ENCODE data around the gene OBSCN.
"Not testable (repeated sequence)": the region's sequence is repeated elsewhere in the genome, so short reads cannot be mapped to it uniquely, and the experiment has no call there.

The OBSCN gene

GRCh38 chr1:228169345-228169744 lies 38.5 kb upstream of the OBSCN start:
- DNase-seq (ENCODE audit: low read depth in 3 of 3): no peak

DNA sequence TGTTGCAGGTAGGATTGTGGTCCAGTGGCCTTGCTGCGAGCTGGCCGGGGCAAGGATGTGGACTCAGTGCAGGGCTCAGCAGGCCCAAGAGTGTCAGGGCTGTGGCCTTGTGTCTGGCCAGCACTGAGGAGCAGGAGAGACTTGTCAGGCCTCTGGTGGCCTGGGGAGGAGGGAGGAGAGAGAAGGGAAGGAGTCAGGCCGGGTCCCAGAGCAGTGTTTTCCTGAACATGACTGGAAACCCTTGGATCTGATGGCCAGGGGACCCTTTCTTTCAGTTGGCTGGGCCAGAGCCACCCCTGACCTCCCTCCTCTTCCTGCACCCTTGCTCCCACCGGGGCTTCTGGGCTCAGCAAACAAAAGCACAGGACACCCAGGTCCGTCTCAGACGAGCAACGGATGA lies 37.2 kb upstream of the OBSCN start:
- no peak for DNase-seq (ENCODE audit: low read depth in 3 of 3)

DNA sequence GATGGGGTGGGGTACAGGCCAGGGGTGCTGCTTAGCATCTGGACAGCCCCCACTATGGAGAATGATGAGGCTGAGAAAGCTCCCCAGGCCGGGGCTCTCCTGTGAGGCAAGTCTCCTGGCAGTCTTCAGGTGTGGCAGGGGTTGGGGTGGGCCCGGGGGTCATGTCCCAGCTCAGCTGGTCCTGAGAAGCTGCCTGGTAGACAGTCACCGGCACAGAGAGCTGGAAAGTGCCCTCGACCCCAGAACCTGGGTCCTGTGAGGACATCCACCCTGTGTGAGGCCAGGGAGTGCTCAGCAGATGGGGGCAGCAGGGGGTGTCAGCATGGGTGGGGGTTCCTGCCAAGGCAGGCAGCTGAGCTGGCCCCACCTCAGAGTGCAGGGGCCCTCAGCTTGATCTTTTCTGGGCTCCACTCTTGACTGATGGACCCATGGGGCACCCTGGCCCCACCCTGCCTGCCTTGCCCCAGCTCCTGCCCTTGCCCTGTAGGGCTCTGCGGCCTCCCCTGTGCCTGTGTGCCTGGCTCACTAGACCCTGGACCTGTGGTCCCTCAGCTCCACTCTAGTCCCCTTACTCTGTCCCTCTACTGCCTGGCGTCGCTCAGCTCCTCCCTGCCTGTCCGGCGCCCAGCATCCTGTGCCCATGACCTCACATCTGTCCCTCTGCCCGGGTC lies 36.5 kb upstream of the OBSCN start:
- no peak for DNase-seq (ENCODE audit: low read depth in 3 of 3)

DNA sequence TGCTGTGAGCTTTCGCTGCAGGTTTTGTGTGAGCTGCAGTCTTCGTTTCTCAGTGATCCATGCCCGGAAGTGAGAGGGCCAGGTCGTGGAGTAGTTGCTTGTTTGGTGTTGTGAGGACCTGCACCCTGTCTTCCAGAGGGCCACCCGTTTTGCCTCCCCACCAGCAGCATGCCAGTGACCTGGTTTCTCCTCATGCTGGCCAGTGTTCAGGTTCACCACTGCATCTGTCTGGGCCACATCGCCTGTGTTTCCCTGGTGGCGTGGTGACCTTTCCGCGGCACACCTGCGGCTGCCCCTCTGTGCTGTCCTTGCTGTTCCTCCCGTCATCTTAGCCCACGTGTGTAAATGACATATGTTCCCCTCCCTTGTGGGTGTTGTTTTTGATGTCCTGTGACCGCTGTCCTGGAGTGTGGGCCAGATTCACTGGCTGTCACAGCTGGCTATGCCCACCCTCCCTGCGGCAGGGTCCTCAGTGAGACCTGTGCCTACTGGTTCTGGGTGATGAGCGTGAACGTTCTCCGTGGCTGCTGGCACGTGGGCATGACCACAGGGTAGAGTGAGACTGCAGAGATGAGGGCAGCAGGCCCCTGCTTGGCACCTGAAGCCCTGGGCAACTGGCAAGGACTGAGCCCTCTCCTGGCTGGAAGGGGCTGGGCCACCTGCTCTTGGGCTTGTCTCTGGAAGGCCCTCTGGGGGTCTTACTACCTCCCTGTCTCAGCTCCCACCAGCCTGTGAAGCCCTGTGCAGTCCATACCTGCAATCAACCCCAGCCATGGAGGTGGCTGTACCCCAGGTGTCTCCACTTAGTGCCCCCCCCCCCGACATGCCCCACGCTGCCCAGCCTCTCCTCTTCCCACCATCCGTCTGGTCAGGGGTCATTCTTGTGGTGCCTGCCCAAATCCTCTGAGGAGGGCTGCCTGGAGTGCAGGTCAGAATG lies 35.0 kb upstream of the OBSCN start:
- DNase-seq (ENCODE audit: low read depth in 3 of 3): no peak

DNA sequence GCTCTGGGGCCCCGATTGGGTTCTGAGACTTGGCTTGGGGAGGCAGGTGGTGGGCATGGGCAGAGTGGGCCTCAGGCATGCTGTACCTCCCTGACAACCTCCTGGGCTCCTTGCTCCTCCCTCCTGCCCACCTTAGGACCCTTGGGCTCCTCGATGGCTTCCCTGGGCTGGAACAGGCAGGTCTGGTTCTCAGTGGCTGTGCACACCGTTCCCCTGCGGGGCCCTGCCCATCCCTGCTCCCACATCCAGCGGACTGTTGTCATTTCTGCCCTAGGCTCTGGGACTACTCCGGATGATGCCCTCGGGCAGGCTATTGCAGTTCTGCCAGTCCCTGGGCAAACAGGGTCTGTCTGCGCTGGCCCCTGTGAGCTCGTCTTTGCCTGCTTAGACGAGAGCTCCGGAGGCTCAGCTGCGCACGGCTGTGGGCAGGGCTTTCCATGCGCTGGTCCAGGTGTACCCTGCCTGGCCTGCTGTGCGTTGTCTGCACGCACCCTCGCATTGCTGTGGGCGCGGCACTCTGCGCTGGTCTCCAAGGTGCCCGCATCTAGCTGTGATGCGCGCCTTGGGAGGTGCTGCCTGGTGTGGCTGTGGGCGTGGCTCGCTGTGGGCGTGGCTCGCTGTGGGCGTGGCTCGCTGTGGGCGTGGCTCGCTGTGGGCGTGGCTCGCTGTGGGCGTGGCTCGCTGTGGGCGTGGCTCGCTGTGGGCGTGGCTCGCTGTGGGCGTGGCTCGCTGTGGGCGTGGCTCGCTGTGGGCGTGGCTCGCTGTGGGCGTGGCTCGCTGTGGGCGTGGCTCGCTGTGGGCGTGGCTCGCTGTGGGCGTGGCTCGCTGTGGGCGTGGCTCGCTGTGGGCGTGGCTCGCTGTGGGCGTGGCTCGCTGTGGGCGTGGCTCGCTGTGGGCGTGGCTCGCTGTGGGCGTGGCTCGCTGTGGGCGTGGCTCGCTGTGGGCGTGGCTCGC lies 34.0 kb upstream of the OBSCN start:
- DNase-seq (ENCODE audit: low read depth in 3 of 3): not testable (repeated sequence)

GRCh38 chr1:228174482-228175315 lies 33.1 kb upstream of the OBSCN start:
- no peak for DNase-seq (ENCODE audit: low read depth in 3 of 3)

DNA sequence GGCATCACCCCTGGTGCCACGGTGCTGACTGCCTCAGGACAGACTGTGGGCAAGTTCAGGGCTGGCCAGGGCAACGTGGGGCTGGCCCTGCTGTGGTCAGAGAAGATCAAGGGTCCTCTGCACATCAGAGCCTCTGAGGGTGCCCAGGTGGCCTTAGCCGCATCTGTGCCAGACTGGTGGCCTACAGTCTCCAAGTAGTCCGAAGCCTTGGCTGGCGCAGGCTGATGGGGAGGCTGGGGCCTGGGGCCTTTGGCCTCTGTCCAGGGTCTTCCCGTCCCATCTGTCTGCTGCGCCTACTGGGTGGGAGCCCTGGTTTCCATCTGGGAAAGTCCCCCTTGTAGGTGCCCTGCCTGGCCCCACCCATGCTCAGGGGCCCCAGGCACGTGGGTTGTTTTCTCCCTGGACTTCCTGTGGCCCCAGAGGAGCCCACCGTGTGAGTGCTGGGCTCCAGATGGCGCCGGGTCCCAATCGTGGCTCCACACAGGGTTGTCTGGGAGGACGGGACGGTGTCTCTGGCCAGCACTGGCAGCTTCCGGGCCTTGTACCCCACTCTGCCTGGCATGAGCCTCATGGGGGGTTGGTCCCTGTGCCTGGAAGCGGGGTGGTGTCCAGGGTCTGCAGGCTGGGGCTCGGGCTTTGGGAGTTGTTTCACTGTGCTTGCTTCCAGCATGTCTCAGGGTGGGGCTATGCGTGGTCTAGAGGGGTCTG lies 32.4 kb upstream of the OBSCN start:
- DNase-seq (ENCODE audit: low read depth in 3 of 3): no peak

- DNase-seq (ENCODE audit: low read depth in 3 of 3): no peak
Observed at GRCh38 chr1:228176024-228176395, 31.8 kb upstream of the OBSCN start.

- DNase-seq (ENCODE audit: low read depth in 3 of 3): no peak
Observed at GRCh38 chr1:228176461-228177182, 31.2 kb upstream of the OBSCN start.

- DNase-seq (ENCODE audit: low read depth in 3 of 3): no peak
Observed at GRCh38 chr1:228177183-228177475, 30.7 kb upstream of the OBSCN start.

- no peak for DNase-seq (ENCODE audit: low read depth in 3 of 3)
Observed at GRCh38 chr1:228177721-228178710, 29.8 kb upstream of the OBSCN start.

DNA sequence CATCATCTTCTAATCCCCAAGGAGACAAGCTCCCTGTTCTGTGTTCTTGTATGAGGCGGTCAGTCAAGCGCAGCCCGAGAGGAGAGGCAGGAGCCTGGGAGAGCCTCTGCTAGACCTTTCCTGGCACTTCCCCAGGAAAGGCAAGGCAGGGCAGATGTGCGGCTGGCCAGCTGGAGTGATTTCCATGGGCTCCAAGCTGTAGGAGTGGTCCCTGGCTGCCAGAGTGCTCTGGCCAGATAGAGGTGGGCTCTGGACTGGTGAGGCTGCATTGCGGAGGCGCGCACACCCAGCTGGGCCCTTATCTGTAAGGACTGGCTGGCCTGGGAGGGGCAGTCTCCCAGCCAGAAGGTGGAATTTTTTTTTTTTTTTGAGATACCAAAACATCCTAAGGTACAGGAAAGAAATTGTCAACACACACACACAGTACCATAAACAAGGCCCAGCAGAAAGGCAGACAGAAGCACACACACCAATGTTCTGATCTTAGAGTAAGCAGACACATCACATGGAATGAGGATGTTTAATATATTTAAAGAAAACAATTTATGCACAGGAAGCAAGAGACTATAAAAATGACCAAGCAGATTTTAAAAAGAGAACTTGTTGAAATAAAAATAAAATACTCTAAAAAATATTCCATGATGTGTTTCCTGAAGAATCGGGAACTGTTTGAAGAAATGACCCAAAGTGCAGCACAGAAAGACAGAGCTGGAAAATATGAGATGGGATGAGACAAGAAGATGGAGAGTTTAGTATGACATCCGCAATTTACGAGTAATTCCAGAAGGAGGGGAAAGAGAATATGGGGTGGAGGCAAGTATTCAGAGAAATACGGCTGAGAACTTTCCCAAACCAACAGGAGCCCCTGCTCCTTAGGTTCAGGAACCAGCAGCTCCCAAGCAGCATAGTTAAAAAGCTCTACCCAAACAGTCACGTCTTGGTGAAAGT lies 28.8 kb upstream of the OBSCN start:
- DNase-seq (ENCODE audit: low read depth in 3 of 3): no peak

DNA sequence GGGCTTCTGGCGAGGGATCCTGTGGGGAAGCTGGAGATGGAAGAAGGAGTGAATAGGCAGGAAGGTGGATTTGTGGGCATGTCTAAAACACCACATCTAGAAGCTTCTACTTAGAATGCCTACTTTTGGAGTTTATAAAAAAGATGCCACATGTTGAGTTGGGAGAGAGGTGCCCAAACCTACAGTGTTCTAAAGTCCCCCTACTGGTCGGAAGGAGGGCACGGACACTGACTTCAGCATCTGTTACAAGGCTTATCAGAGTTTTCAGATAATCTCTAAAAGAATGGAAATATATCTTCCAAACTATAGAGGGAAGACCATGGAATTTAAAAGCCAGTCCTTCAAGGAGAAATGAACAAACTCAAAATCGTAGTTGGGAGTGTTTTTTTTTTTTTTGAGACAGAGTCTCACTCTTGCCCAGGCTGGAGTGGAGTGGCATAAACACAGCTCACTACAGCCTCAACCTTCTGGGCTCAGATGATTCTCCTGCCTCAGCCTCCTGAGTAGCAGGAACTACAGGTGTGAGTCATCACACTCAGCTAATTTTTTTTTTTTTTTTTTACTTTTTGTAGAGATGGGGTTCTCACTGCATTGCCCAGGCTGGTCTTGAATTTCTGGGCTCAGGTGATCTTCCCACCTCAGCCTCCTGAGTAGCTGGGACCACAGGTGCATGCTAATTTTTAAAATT lies 27.4 kb upstream of the OBSCN start:
- no peak for DNase-seq (ENCODE audit: low read depth in 3 of 3)

DNA sequence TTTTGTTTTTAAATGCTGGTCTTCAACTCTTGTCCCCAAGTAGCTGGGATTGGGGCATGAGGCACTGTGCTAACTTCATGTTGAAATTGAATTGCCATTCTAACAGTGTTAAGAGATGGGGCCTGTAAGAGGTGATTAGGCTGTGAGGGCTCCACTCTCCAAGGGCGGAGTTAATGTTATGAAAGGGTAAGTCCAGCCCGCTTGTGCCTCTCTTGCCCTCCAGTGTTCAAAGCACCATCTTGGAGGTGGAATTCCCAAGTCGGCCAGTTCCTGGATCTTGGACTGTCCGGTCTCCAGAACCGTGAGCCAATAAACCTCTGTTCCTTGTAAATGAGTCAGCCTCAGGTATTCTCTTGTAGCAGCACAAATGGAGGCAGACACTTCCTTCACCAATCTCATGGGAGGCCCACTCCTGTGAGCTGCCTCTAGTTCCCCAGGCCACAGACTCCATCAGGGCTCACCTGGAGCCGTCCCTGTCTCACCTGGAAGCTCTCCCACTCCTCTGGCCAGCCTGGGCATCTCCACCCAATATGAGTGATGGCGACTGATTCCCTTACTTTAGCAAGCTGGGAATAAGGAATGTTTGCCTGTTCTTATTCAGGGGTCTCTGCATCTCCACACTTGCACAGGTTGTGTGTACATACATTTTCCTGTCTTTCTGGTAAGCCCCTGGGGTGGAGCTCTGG lies 26.7 kb upstream of the OBSCN start:
- DNase-seq (ENCODE audit: low read depth in 3 of 3): no peak

DNA sequence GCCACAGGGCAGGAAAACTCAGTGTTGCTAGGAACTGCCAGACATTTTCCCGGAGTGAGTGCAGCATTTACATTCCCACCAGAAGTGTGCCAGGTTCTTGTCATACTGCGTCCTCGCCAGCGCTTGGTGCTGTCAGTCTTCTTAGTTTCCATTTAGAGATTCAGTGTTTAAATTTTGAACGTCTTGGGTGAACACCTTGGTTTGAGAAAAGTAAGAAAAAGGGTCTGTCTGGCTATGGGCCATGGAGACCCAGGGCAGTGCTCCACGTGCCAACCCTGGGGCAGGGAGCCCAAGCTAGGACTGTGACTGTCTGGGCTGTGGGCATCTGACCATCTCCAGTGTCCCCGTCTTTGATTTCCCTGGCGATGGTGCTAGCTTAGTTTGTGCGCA lies 26.2 kb upstream of the OBSCN start:
- DNase-seq (ENCODE audit: low read depth in 3 of 3): no peak

GRCh38 chr1:228182296-228183030 lies 25.4 kb upstream of the OBSCN start:
- no peak for DNase-seq (ENCODE audit: low read depth in 3 of 3)
